ENCODE results near the gene ZNF287. TPM values are rescaled to one million over a fixed set of nuclear protein-coding genes. Genes with fewer than 3 reads are reported as not detected.

Gene ZNF287
- total and polyA plus RNA-seq, 8 donors: 1.8 to 11.7 (median 4.1) TPM

- no peaks in the 10 kb centered on the region for H3K27me3 ChIP-seq
- TF ChIP-seq POLR2A (IDR thresholded peaks at IDR 0.05) (no peak), CTCF (IDR thresholded peaks at IDR 0.05) (no peak), POLR2AphosphoS5 (IDR thresholded peaks at IDR 0.05) (no peak), EP300 (IDR thresholded peaks at IDR 0.05) (no peak)
- H3K9me3 ChIP-seq: no peaks in the 10 kb centered on the region
- DNase-seq: peak in 1 of 2 donors; percentile 39
- no peak overlapping the region for H3K4me3 ChIP-seq
- intact Hi-C loops (cut with DNase I; ENCODE audit: low total_unique reads): no loop called here
- WGBS, 5 donors: 58 to 66% (median 64%) methylated on average over 8 of the region's 8 CpGs
- H3K4me1 ChIP-seq: peaks cover 0 to 13% (median 5%) of the 10 kb centered on the region in 4 donors
- H3K36me3 ChIP-seq: no peaks in the 10 kb centered on the region
- H3K27ac ChIP-seq: no peak overlapping the region
Measured at GRCh38 chr17:16507918-16508533, 61.0 kb downstream of the ZNF287 start.

- TF ChIP-seq POLR2AphosphoS5 (IDR thresholded peaks at IDR 0.05) (no peak), CTCF (IDR thresholded peaks at IDR 0.05) (no peak), EP300 (IDR thresholded peaks at IDR 0.05) (no peak), POLR2A (IDR thresholded peaks at IDR 0.05) (no peak)
- no peak overlapping the region for H3K4me3 ChIP-seq
- intact Hi-C loops (cut with DNase I; ENCODE audit: low total_unique reads): no loop called here
- WGBS, 5 donors: 87 to 97% (median 94%) methylated on average over 3 of the region's 3 CpGs
- no peaks in the 10 kb centered on the region for H3K27me3 ChIP-seq
- DNase-seq: no peak
- no peaks in the 10 kb centered on the region for H3K36me3 ChIP-seq
- H3K9me3 ChIP-seq: no peaks in the 10 kb centered on the region
- H3K4me1 ChIP-seq: peaks cover 0 to 13% (median 5%) of the 10 kb centered on the region in 4 donors
- no peak overlapping the region for H3K27ac ChIP-seq
Measured at GRCh38 chr17:16506188-16506587, 62.8 kb downstream of the ZNF287 start.

GRCh38 chr17:16504984-16505383 lies 64.0 kb downstream of the ZNF287 start:
- TF ChIP-seq CTCF (IDR thresholded peaks at IDR 0.05): no peak
- peak in 2 of 3 donors; percentile 28 to 51 for TF ChIP-seq POLR2AphosphoS5 (IDR thresholded peaks at IDR 0.05)
- DNase-seq: peak in 1 of 2 donors; percentile 40
- Histone ChIP-seq H3K9me3 (no peaks in the 10 kb centered on the region), H3K27me3 (no peaks in the 10 kb centered on the region), H3K4me3 (no peak overlapping the region), H3K36me3 (no peaks in the 10 kb centered on the region), H3K27ac (peak overlapping the region in 2 of 5 donors; percentile 18 to 45), H3K4me1 (peaks cover 0 to 13% (median 5%) of the 10 kb centered on the region in 4 donors)
- 32 to 54% (median 44%) methylated on average over 3 of the region's 3 CpGs for WGBS, 5 donors
- intact Hi-C loops (cut with DNase I; ENCODE audit: low total_unique reads): no loop called here

Other genes with a start within 250 kb of the ZNF287 start
- 100 to 1,000 TPM in 1 of 5 donors, 10 to 100 TPM in 4; 24.5 to 324 (median 34.9) TPM for gene CENPV, start 215.7 kb downstream of the ZNF287 start, total RNA-seq
- gene CENPV, start 215.7 kb downstream of the ZNF287 start, polyA plus RNA-seq: 10 to 100 TPM; 32.1 to 41.5 (median 41.4) TPM
- gene UBB, start 188.1 kb downstream of the ZNF287 start, total RNA-seq: 100 to 1,000 TPM; 621 to 929 (median 784) TPM
- 1,000 to 10,000 TPM in 2 of 3 donors, 100 to 1,000 TPM in 1; 969 to 2,679 (median 1,248) TPM for gene UBB, start 188.1 kb downstream of the ZNF287 start, polyA plus RNA-seq
- gene TRPV2, start 153.6 kb downstream of the ZNF287 start, total RNA-seq: 10 to 100 TPM in 1 of 5 donors, 1 to 10 TPM in 3, under 1 TPM in 1; 0.58 to 24.8 (median 4.5) TPM
- gene TRPV2, start 153.6 kb downstream of the ZNF287 start, polyA plus RNA-seq: 1 to 10 TPM; 5.3 to 8.8 (median 6.4) TPM
- gene LRRC75A, start 77.0 kb downstream of the ZNF287 start, total RNA-seq: 100 to 1,000 TPM in 1 of 5 donors, 10 to 100 TPM in 2, 1 to 10 TPM in 2; 1.1 to 306 (median 14.5) TPM
- gene LRRC75A, start 77.0 kb downstream of the ZNF287 start, polyA plus RNA-seq: 1 to 10 TPM; 2.6 to 4.0 (median 3.4) TPM
- 10 to 100 TPM in 1 of 5 donors, 1 to 10 TPM in 2, not detected in 2; 1.8 to 10.4 (median 6.4) TPM for gene ZNF624, start 84.6 kb upstream of the ZNF287 start, total RNA-seq
- gene ZNF624, start 84.6 kb upstream of the ZNF287 start, polyA plus RNA-seq: 1 to 10 TPM in 1 of 3 donors, under 1 TPM in 2; 0.44 to 1.5 (median 0.48) TPM
- gene CCDC144A, start 121.0 kb upstream of the ZNF287 start, total RNA-seq: 10 to 100 TPM in 2 of 5 donors, 1 to 10 TPM in 3; 1.2 to 70.1 (median 4.0) TPM
- under 1 TPM in 1 of 3 donors, not detected in 2; 0.23 TPM for gene CCDC144A, start 121.0 kb upstream of the ZNF287 start, polyA plus RNA-seq